ENCODE data around the gene SLC6A4.

SLC6A4 gene

GRCh38 chr17:30275911-30276310 is 40.4 kb upstream of the SLC6A4 start:
- Histone ChIP-seq H3K79me2 (ENCODE audit: low read length) (no peaks in the 10 kb centered on the region), H3K27ac (ENCODE audit: low read length) (no peak overlapping the region), H3K9me2 (replicated peaks; ENCODE audit: insufficient read depth, low read length) (no peaks in the 10 kb centered on the region), H3K9ac (ENCODE audit: low read length) (no peak overlapping the region), H3K4me3 (ENCODE audit: low read length) (no peak overlapping the region), H3K27me3 (replicated peaks; ENCODE audit: insufficient read depth, low read length) (no peaks in the 10 kb centered on the region), H3K36me3 (replicated peaks; ENCODE audit: insufficient read depth, low read length) (peaks cover 6% of the 10 kb centered on the region), H2AFZ (ENCODE audit: low read length) (no peak overlapping the region), H3K9me3 (replicated peaks; ENCODE audit: insufficient read depth, low read length) (no peaks in the 10 kb centered on the region), H3K4me2 (ENCODE audit: low read depth, low read length) (no peak overlapping the region), H3K4me1 (ENCODE audit: low read length) (no peaks in the 10 kb centered on the region), H4K20me1 (ENCODE audit: insufficient read depth, low read length) (no peaks in the 10 kb centered on the region), H3F3A (ENCODE audit: insufficient read depth, low read length) (no peaks in the 10 kb centered on the region)
- TF ChIP-seq CTCF (IDR thresholded peaks at IDR 0.05; ENCODE audit: low read length) (no peak), EZH2phosphoT487 (IDR thresholded peaks at IDR 0.05; ENCODE audit: low read length) (no peak), EZH2 (optimal IDR thresholded peaks at IDR 0.05; ENCODE audit: low read depth, low read length) (no peak)
- DNase-seq = no peak

- no peaks in the 10 kb centered on the region for H3K9me2 ChIP-seq (replicated peaks; ENCODE audit: insufficient read depth, low read length)
- H3K9me3 ChIP-seq (replicated peaks; ENCODE audit: insufficient read depth, low read length) = no peaks in the 10 kb centered on the region
- H3K9ac ChIP-seq (ENCODE audit: low read length) = no peak overlapping the region
- H4K20me1 ChIP-seq (ENCODE audit: insufficient read depth, low read length) = no peaks in the 10 kb centered on the region
- no peak overlapping the region for H2AFZ ChIP-seq (ENCODE audit: low read length)
- no peaks in the 10 kb centered on the region for H3K4me1 ChIP-seq (ENCODE audit: low read length)
- H3K79me2 ChIP-seq (ENCODE audit: low read length) = no peaks in the 10 kb centered on the region
- H3K36me3 ChIP-seq (replicated peaks; ENCODE audit: insufficient read depth, low read length) = peaks cover 10% of the 10 kb centered on the region
- TF ChIP-seq EZH2phosphoT487 (IDR thresholded peaks at IDR 0.05; ENCODE audit: low read length) (no peak), EZH2 (optimal IDR thresholded peaks at IDR 0.05; ENCODE audit: low read depth, low read length) (no peak), CTCF (IDR thresholded peaks at IDR 0.05; ENCODE audit: low read length) (no peak)
- H3K4me2 ChIP-seq (ENCODE audit: low read depth, low read length) = no peak overlapping the region
- no peak for DNase-seq
- no peak overlapping the region for H3K4me3 ChIP-seq (ENCODE audit: low read length)
- H3K27ac ChIP-seq (ENCODE audit: low read length) = no peak overlapping the region
- no peaks in the 10 kb centered on the region for H3K27me3 ChIP-seq (replicated peaks; ENCODE audit: insufficient read depth, low read length)
- H3F3A ChIP-seq (ENCODE audit: insufficient read depth, low read length) = no peaks in the 10 kb centered on the region
These were observed 39.4 kb upstream of the SLC6A4 start for GRCh38 chr17:30274887-30275286.

- H4K20me1 ChIP-seq (ENCODE audit: insufficient read depth, low read length) = no peaks in the 10 kb centered on the region
- DNase-seq = no peak
- H3K4me1 ChIP-seq (ENCODE audit: low read length) = no peaks in the 10 kb centered on the region
- no peaks in the 10 kb centered on the region for H3K79me2 ChIP-seq (ENCODE audit: low read length)
- H2AFZ ChIP-seq (ENCODE audit: low read length) = no peak overlapping the region
- H3K27me3 ChIP-seq (replicated peaks; ENCODE audit: insufficient read depth, low read length) = no peaks in the 10 kb centered on the region
- no peak overlapping the region for H3K4me2 ChIP-seq (ENCODE audit: low read depth, low read length)
- no peak overlapping the region for H3K9ac ChIP-seq (ENCODE audit: low read length)
- no peaks in the 10 kb centered on the region for H3K9me2 ChIP-seq (replicated peaks; ENCODE audit: insufficient read depth, low read length)
- no peaks in the 10 kb centered on the region for H3F3A ChIP-seq (ENCODE audit: insufficient read depth, low read length)
- no peak overlapping the region for H3K4me3 ChIP-seq (ENCODE audit: low read length)
- no peaks in the 10 kb centered on the region for H3K9me3 ChIP-seq (replicated peaks; ENCODE audit: insufficient read depth, low read length)
- peaks cover 6% of the 10 kb centered on the region for H3K36me3 ChIP-seq (replicated peaks; ENCODE audit: insufficient read depth, low read length)
- H3K27ac ChIP-seq (ENCODE audit: low read length) = no peak overlapping the region
- no peak for TF ChIP-seq EZH2phosphoT487 (IDR thresholded peaks at IDR 0.05; ENCODE audit: low read length)
- TF ChIP-seq CTCF (IDR thresholded peaks at IDR 0.05; ENCODE audit: low read length) = no peak
- TF ChIP-seq EZH2 (optimal IDR thresholded peaks at IDR 0.05; ENCODE audit: low read depth, low read length) = no peak
These were observed 37.9 kb upstream of the SLC6A4 start for GRCh38 chr17:30273373-30273772.

All from MM.1S (cell line).